NB4 (cell line): ENCODE measurements around the gene SH3BP4.

ENCODE experiments used
- DNase-seq: peaks from one replicate; pipeline ENCODE4 v3.0.0; 2010; ENCODE audit warnings: low read depth
- H3K4me3 ChIP-seq: one replicate; pipeline ENCODE4 v1.5.1; 2011; ENCODE audit warnings: mild to moderate bottlenecking, low read depth, low read length, moderate library complexity
- MYC ChIP-seq: IDR thresholded peaks from 2 replicates; pipeline ENCODE4 v1.6.1; 2011; ENCODE audit warnings: low read depth, low read length
- POLR2A ChIP-seq: IDR thresholded peaks from 2 replicates; pipeline ENCODE4 v1.6.1; 2011; ENCODE audit warnings: mild to moderate bottlenecking; ENCODE audit not compliant: insufficient read length; ENCODE audit errors: extremely low read depth
- TF ChIP-seq, protein P1 (sequence below): IDR thresholded peaks from 2 replicates; pipeline ENCODE4 v1.6.1; 2011; ENCODE audit warnings: low read depth, low read length
- TF ChIP-seq, protein P2 (sequence below): IDR thresholded peaks from one replicate; pipeline ENCODE4 v1.5.1; 2012; ENCODE audit warnings: low read depth, low read length

SH3BP4 gene

DNA sequence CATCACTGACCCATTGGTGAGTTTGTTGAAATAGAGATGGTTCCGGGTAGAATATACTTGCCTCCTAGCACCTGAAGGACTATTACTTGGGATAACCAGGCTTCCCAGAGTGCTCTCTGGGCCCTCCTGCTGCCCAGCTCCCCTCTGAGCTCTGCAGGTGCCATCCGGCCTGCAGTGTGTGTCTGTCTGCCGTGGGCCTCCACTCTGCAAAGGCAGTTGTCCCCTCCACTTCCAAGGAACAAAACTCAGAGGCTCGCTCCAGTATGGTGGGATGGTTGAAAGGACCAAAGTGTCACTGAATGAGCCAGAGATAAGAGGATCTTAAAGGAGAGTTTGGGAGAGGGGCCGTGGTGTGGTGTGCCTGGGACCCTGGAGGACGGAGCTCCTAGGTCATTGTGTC, 57.3 kb downstream of the SH3BP4 start:
- DNase-seq, result no peak
- H3K4me3 ChIP-seq, result no peak overlapping the region
- TF ChIP-seq, protein P1, sequence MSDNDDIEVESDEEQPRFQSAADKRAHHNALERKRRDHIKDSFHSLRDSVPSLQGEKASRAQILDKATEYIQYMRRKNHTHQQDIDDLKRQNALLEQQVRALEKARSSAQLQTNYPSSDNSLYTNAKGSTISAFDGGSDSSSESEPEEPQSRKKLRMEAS, result no peak
- no peak for TF ChIP-seq POLR2A
- TF ChIP-seq MYC, result no peak
- TF ChIP-seq, protein P2, sequence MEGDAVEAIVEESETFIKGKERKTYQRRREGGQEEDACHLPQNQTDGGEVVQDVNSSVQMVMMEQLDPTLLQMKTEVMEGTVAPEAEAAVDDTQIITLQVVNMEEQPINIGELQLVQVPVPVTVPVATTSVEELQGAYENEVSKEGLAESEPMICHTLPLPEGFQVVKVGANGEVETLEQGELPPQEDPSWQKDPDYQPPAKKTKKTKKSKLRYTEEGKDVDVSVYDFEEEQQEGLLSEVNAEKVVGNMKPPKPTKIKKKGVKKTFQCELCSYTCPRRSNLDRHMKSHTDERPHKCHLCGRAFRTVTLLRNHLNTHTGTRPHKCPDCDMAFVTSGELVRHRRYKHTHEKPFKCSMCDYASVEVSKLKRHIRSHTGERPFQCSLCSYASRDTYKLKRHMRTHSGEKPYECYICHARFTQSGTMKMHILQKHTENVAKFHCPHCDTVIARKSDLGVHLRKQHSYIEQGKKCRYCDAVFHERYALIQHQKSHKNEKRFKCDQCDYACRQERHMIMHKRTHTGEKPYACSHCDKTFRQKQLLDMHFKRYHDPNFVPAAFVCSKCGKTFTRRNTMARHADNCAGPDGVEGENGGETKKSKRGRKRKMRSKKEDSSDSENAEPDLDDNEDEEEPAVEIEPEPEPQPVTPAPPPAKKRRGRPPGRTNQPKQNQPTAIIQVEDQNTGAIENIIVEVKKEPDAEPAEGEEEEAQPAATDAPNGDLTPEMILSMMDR, result no peak

DNA sequence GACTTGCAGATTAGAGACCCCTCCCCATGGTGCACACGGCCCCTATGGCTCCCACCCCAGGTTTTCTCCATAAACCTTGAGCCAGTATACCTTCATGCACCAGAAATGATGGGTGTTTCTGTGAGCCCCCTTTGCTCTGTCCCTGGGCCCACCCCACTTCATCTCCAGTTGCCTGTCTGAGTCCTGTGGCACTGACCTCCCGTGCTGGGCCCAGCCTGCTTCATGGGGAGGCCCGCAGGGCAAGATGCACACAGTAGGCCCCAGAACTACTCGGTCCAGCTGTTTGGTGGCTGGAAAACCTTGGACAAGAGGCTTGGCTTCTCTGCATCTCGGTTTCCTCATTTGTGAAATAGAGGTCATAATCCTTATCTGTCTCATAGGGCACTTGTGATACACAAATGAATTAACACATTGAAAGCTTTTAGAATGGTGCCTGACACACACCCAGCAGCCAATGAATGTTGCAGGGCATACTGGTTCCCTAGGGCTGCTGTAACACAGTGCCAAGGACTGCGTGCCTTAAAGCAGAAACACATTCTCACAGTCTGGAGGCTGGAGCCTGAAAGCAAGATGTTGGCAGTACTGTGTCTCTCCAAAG, 58.4 kb downstream of the SH3BP4 start:
- no peak for TF ChIP-seq POLR2A
- TF ChIP-seq, protein P1, result no peak
- no peak for TF ChIP-seq MYC
- TF ChIP-seq, protein P2, result no peak
- DNase-seq, result no peak
- no peak overlapping the region for H3K4me3 ChIP-seq

DNA sequence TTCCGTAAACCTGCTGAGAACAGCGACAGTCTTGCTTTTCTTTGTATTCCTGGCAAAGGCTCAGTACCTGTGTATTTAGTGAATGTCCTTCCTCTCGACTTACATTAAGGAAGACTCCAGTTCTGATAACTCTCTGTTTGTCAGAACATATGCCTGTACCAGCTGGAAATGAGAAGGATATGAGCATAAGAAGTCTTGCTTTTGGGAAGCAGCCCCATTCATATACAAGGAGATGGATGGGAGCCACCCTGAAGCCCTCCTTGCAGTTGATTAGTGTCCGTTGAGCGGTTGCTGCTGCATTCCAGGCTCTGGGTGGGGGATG, 59.8 kb downstream of the SH3BP4 start:
- TF ChIP-seq, protein P1, result no peak
- TF ChIP-seq POLR2A, result no peak
- TF ChIP-seq, protein P2, result no peak
- TF ChIP-seq MYC, result no peak
- DNase-seq, result no peak
- H3K4me3 ChIP-seq, result no peak overlapping the region

DNA sequence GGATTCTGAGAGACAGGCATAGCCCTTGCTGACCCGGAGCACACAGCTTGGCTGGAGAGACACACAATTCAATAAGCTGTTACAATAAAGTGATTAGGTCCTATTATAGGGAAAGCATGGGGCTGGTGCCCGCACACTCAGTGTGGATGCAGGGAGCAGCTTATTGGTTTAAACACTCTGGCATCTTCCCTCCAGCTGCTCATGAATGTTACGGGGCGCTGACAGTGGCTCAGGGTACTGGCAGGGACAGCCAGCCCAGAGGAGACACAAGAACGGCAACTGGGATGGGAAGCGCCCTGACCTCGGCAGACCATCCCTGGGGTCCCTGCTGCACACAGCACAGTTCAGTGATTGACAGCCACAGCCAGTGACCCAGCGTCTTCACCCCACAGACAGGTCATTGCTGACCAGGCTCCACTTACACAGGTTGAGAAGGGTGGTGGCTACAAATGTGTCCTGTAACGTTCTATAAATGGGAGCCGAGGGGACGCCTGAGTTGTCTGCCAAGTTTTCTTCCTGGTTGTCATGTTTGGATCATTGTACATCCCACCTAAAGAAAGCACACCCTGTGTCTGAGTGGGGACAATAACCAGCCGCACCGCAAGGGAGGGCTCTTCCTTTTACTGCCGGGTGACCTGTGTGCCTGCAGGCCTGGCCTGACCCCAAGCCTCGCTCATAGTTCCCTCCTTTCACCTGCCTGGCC, 60.3 kb downstream of the SH3BP4 start:
- TF ChIP-seq MYC, result no peak
- TF ChIP-seq, protein P1, result no peak
- TF ChIP-seq, protein P2, result no peak
- TF ChIP-seq POLR2A, result no peak
- no peak for DNase-seq
- H3K4me3 ChIP-seq, result no peak overlapping the region

DNA sequence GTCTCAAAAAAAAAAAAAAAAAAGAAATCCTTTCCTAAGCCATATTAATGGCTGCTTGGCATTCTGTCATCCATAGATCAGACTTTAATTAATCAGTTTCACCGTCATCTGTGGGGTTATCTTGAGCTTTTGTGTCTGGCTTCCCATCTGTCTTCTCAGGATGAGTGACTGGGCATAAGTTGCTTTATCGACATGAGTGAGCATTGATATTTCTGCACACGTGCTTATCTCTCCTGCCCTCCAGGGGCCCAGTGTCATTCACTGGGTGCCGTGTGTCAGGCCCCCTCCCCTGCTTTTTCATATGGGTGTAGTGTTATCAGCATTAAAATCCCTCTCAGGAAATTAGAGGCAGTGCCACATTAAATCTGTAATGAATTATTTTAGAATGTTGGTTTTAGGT, 65.6 kb downstream of the SH3BP4 start:
- no peak for DNase-seq
- H3K4me3 ChIP-seq, result no peak overlapping the region
- TF ChIP-seq POLR2A (no peak), MYC (no peak)
- TF ChIP-seq, protein P2, result no peak
- TF ChIP-seq, protein P1, result no peak
